SU-DHL-6 (cell line): Measurements from ENCODE around the gene MTRF1.
A peak's percentile ranks its signal among the peaks of the same experiment; 100 is the strongest.

Source experiments
- H2AFZ ChIP-seq: fragments of 200-600 bp; sonication (generic); 2 replicates; pipeline ENCODE4 v1.6.1; 2014; ENCODE audit warnings: low read depth, mild to moderate bottlenecking, moderate library complexity, mixed read lengths, antibody characterized with exemption, low read length; ENCODE audit not compliant: severe bottlenecking
- H3F3A ChIP-seq: fragments of 200-600 bp; shearing (Covaris generic); 2 replicates; pipeline ENCODE4 v1.6.0; 2016; ENCODE audit warnings: antibody characterized with exemption, mild to moderate bottlenecking; ENCODE audit not compliant: insufficient read depth
- H3K27ac ChIP-seq: fragments of 200-600 bp; sonication (generic); 2 replicates; pipeline ENCODE4 v1.5.1; 2016; ENCODE audit warnings: low read depth, mild to moderate bottlenecking, low read length, moderate library complexity, mixed read lengths
- H3K27me3 ChIP-seq: fragments of 200-600 bp; sonication (generic), shearing (Covaris generic); 2 replicates; pipeline ENCODE4 v1.6.0; 2014; ENCODE audit warnings: mild to moderate bottlenecking, low read length
- H3K36me3 ChIP-seq: fragments of 200-600 bp; sonication (generic); 2 replicates; pipeline ENCODE4 v1.6.1; 2014; ENCODE audit warnings: mild to moderate bottlenecking, low read length, mixed read lengths
- H3K4me2 ChIP-seq: fragments of 300-600, 200-600 bp; shearing (Covaris generic), sonication (generic); 2 replicates; pipeline ENCODE4 v1.6.0; 2014; ENCODE audit warnings: low read length, low read depth, mild to moderate bottlenecking; ENCODE audit not compliant: poor library complexity, severe bottlenecking
- H3K4me3 ChIP-seq: fragments of 200-600 bp; sonication (generic); 2 replicates; pipeline ENCODE4 v1.5.1; 2014; ENCODE audit warnings: antibody characterized with exemption, low read length, mild to moderate bottlenecking, mixed read lengths; ENCODE audit not compliant: insufficient read depth, poor library complexity, severe bottlenecking
- H3K79me2 ChIP-seq: fragments of 200-600 bp; sonication (generic); 2 replicates; pipeline ENCODE4 v1.6.1; 2014; ENCODE audit warnings: mild to moderate bottlenecking, low read length, moderate library complexity; ENCODE audit not compliant: insufficient read depth
- H3K9ac ChIP-seq: fragments of 200-600 bp; sonication (generic); 2 replicates; pipeline ENCODE4 v1.7.0; 2014; ENCODE audit warnings: mild to moderate bottlenecking, low read length
- H3K9me2 ChIP-seq: fragments of 200-600 bp; sonication (generic); replicated peaks from 2 replicates; pipeline ENCODE4 v1.6.1; 2014; ENCODE audit warnings: low read length; ENCODE audit not compliant: insufficient read depth
- H3K9me3 ChIP-seq: fragments of 200-600 bp; sonication (generic); 2 replicates; pipeline ENCODE4 v1.6.1; 2014; ENCODE audit warnings: low read length, mixed read lengths; ENCODE audit not compliant: insufficient read depth
- H4K20me1 ChIP-seq: fragments of 200-600 bp; sonication (generic); 2 replicates; pipeline ENCODE4 v1.6.1; 2014; ENCODE audit warnings: low read depth, mild to moderate bottlenecking, antibody characterized with exemption, low read length, moderate library complexity, mixed read lengths
- EZH2phosphoT487 ChIP-seq: fragments of 200-600 bp; sonication (generic), shearing (Covaris generic); conservative IDR thresholded peaks from 2 replicates; pipeline ENCODE4 v1.6.1; 2018; ENCODE audit warnings: mild to moderate bottlenecking, antibody characterized with exemption, low read length, moderate library complexity, mixed read lengths
- TF ChIP-seq, protein P1 (sequence below): fragments of 200-600 bp; sonication (generic); IDR thresholded peaks from one replicate; pipeline ENCODE4 v1.5.1; 2017; ENCODE audit warnings: antibody characterized with exemption, mild to moderate bottlenecking, low read length, moderate library complexity; ENCODE audit not compliant: insufficient read depth, poor library complexity, severe bottlenecking

The MTRF1 gene

DNA sequence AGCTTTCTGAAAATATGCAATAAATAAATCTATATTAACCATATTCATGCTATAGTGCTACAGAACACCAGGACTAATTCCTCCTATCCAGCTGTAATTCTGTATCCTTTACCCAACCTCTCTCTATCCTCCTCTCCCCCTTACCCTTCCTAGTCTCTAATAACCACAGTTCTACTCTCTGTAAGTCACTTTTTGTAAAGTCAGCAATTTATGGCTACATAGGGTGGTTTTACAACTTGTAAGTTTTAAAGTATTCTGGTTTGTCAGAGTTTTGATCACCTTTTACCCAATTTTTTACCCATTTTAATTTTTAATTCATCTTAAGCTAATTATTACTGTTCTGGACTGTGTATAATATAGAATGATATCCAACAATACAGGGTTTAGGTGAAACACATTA lies 34.0 kb downstream of the MTRF1 start:
- H2AFZ ChIP-seq: no peak overlapping the region
- TF ChIP-seq, protein P1, sequence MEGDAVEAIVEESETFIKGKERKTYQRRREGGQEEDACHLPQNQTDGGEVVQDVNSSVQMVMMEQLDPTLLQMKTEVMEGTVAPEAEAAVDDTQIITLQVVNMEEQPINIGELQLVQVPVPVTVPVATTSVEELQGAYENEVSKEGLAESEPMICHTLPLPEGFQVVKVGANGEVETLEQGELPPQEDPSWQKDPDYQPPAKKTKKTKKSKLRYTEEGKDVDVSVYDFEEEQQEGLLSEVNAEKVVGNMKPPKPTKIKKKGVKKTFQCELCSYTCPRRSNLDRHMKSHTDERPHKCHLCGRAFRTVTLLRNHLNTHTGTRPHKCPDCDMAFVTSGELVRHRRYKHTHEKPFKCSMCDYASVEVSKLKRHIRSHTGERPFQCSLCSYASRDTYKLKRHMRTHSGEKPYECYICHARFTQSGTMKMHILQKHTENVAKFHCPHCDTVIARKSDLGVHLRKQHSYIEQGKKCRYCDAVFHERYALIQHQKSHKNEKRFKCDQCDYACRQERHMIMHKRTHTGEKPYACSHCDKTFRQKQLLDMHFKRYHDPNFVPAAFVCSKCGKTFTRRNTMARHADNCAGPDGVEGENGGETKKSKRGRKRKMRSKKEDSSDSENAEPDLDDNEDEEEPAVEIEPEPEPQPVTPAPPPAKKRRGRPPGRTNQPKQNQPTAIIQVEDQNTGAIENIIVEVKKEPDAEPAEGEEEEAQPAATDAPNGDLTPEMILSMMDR: no peak
- no peak for TF ChIP-seq EZH2phosphoT487
- H3K9me2 ChIP-seq: no peaks in the 10 kb centered on the region
- no peak overlapping the region for H3K4me3 ChIP-seq
- peaks cover 5% of the 10 kb centered on the region; the same call in 1 of the 2 replicates for H3F3A ChIP-seq
- no peak overlapping the region for H3K4me2 ChIP-seq
- no peak overlapping the region for H3K27ac ChIP-seq
- H3K9me3 ChIP-seq: no peaks in the 10 kb centered on the region
- H3K79me2 ChIP-seq: no peaks in the 10 kb centered on the region
- no peaks in the 10 kb centered on the region for H4K20me1 ChIP-seq
- H3K27me3 ChIP-seq: no peaks in the 10 kb centered on the region
- H3K9ac ChIP-seq: no peak overlapping the region
- H3K36me3 ChIP-seq: peaks cover 11% of the 10 kb centered on the region; the same call in 1 of the 2 replicates

GRCh38 chr13:41224113-41225110 lies 39.0 kb downstream of the MTRF1 start:
- Histone ChIP-seq H3F3A (0 out of 2 replicates have a peak, but pooled peaks cover 9% of the 10 kb centered on the region), H4K20me1 (no peaks in the 10 kb centered on the region), H3K9me3 (no peaks in the 10 kb centered on the region), H3K4me2 (no peak overlapping the region), H2AFZ (no peak overlapping the region), H3K9me2 (no peaks in the 10 kb centered on the region), H3K27me3 (no peaks in the 10 kb centered on the region), H3K79me2 (no peaks in the 10 kb centered on the region), H3K4me3 (no peak overlapping the region), H3K27ac (no peak overlapping the region), H3K9ac (no peak overlapping the region), H3K36me3 (peaks cover 15% of the 10 kb centered on the region; the same call in 1 of the 2 replicates)
- TF ChIP-seq, protein P1: no peak
- TF ChIP-seq EZH2phosphoT487: no peak

GRCh38 chr13:41222259-41222852 lies 41.0 kb downstream of the MTRF1 start:
- Histone ChIP-seq H3K9me2 (no peaks in the 10 kb centered on the region), H3K4me3 (no peak overlapping the region), H3K4me2 (no peak overlapping the region), H3K36me3 (peaks cover 15% of the 10 kb centered on the region; the same call in 1 of the 2 replicates), H3K79me2 (no peaks in the 10 kb centered on the region), H3F3A (0 out of 2 replicates have a peak, but pooled peaks cover 9% of the 10 kb centered on the region), H4K20me1 (no peaks in the 10 kb centered on the region), H3K27me3 (no peaks in the 10 kb centered on the region), H3K9ac (no peak overlapping the region), H2AFZ (no peak overlapping the region), H3K9me3 (no peaks in the 10 kb centered on the region), H3K27ac (no peak overlapping the region)
- TF ChIP-seq, protein P1: peak; percentile 86
- no peak for TF ChIP-seq EZH2phosphoT487
